HG02938 (cell line): ENCODE results near the gene RAB6A.
"Not testable (repeated sequence)": the region's sequence is repeated elsewhere in the genome, so short reads cannot be mapped to it uniquely, and the experiment has no call there.

Experiments used
- ATAC-seq: cut with Tn5 transposase; IDR thresholded peaks from one replicate; pipeline ENCODE4 v1.9.1; 2021; ENCODE audit warnings: mild to moderate bottlenecking, moderate library complexity; ENCODE audit not compliant: unreplicated experiment

The RAB6A gene

GRCh38 chr11:73760679-73761402 is at the start of gene RAB6A:
TSS of gene RAB6A (minus strand) at chr11:73761074. CDS start at chr11:73760635, 439 bp downstream.
- peak; percentile 90 for ATAC-seq

- no peak for ATAC-seq
Measured at GRCh38 chr11:73810637-73811036, 49.8 kb upstream of the RAB6A start.

GRCh38 chr11:73808052-73808451 is 47.2 kb upstream of the RAB6A start:
- ATAC-seq: no peak

GRCh38 chr11:73804712-73805111 is 43.8 kb upstream of the RAB6A start:
- no peak for ATAC-seq

- ATAC-seq: no peak
Measured at GRCh38 chr11:73801136-73801535, 40.3 kb upstream of the RAB6A start.

GRCh38 chr11:73800276-73800806 is 39.5 kb upstream of the RAB6A start:
- no peak for ATAC-seq

GRCh38 chr11:73797457-73797856 is 36.6 kb upstream of the RAB6A start:
- ATAC-seq: no peak

GRCh38 chr11:73795925-73796632 is 35.2 kb upstream of the RAB6A start:
- no peak for ATAC-seq

GRCh38 chr11:73792584-73792983 is 31.7 kb upstream of the RAB6A start:
- no peak for ATAC-seq

GRCh38 chr11:73789279-73789670 is 28.4 kb upstream of the RAB6A start:
- no peak for ATAC-seq

GRCh38 chr11:73787643-73788558 is 27.0 kb upstream of the RAB6A start, which contains the start of gene MRPL48:
TSS of gene MRPL48 (plus strand) at chr11:73787874. CDS start at chr11:73787972, 98 bp downstream.
- ATAC-seq: peak; percentile 81

GRCh38 chr11:73787051-73787642 is 26.3 kb upstream of the RAB6A start:
- no peak for ATAC-seq

GRCh38 chr11:73785467-73785866 is 24.6 kb upstream of the RAB6A start:
- not testable (repeated sequence) for ATAC-seq

GRCh38 chr11:73784734-73785133 is 23.9 kb upstream of the RAB6A start:
- no peak for ATAC-seq

GRCh38 chr11:73784080-73784634 is 23.3 kb upstream of the RAB6A start:
- no peak for ATAC-seq

GRCh38 chr11:73783483-73784020 is 22.7 kb upstream of the RAB6A start:
- no peak for ATAC-seq

GRCh38 chr11:73781303-73781702 is 20.4 kb upstream of the RAB6A start:
- no peak for ATAC-seq

- peak; percentile 98 for ATAC-seq
Measured at GRCh38 chr11:73779084-73779902, 18.4 kb upstream of the RAB6A start.

GRCh38 chr11:73770811-73771210 is 9.9 kb upstream of the RAB6A start:
- not testable (repeated sequence) for ATAC-seq
